H1 (cell line): ENCODE data around the gene FBN1. TPM values are rescaled to one million over a fixed set of nuclear protein-coding genes. Genes with fewer than 3 reads are reported as not detected.

Experiments used
- CTCF ChIA-PET: fragments of 300-600 bp; sonication (Branson Sonifier 250); formaldehyde crosslinking; loops from one replicate; lab custom pipeline; 2021; ENCODE audit not compliant: partially characterized antibody; lab: Charles Lee
- POLR2A ChIA-PET: fragments of 300-600 bp; sonication (Branson Sonifier 250); formaldehyde crosslinking; loops from one replicate; lab custom pipeline; 2021; ENCODE audit warnings: inconsistent platforms; ENCODE audit not compliant: partially characterized antibody; lab: Charles Lee
- DNase-seq, 2 experiments: peaks; one replicate each; pipeline versions ENCODE4 v3.0.0 to v3.0.0-alpha.2; 2010 to 2022; ENCODE audit warnings: low spot score in 2 of 2, low read depth in 1 of 2, mixed read lengths in 1 of 2
- FAIRE-seq: peaks from 2 replicates; lab custom pipeline; 2011; peaks lifted over from hg19 to GRCh38; lab: Jason Lieb, UNC
- H2AFZ ChIP-seq: 2 replicates; pipeline ENCODE4 v1.8.1; 2012; ENCODE audit warnings: low read length, inconsistent platforms
- H2AK5ac ChIP-seq: 2 replicates; pipeline ENCODE4 v1.6.1; 2013; ENCODE audit warnings: low read depth, low read length
- H2BK120ac ChIP-seq: replicated peaks from 2 replicates; pipeline ENCODE3; 2013; ENCODE audit warnings: low read depth, low read length, inconsistent platforms
- H2BK12ac ChIP-seq: 2 replicates; pipeline ENCODE4 v1.6.1; 2013; ENCODE audit warnings: low read depth, low read length
- H2BK15ac ChIP-seq: 2 replicates; pipeline ENCODE4 v1.6.1; 2013; ENCODE audit warnings: low read length
- H2BK20ac ChIP-seq: 2 replicates; pipeline ENCODE4 v1.6.1; 2013; ENCODE audit warnings: low read length
- H2BK5ac ChIP-seq: 2 replicates; pipeline ENCODE4 v1.6.1; 2013; ENCODE audit warnings: low read depth, low read length
- H3K14ac ChIP-seq: 2 replicates; pipeline ENCODE4 v1.6.1; 2013; ENCODE audit warnings: inconsistent platforms; ENCODE audit not compliant: insufficient read length
- H3K18ac ChIP-seq: 2 replicates; pipeline ENCODE4 v1.6.1; 2013; ENCODE audit warnings: low read length; ENCODE audit errors: extremely low read depth
- H3K23ac ChIP-seq: 2 replicates; pipeline ENCODE4 v1.6.1; 2013; ENCODE audit warnings: inconsistent platforms; ENCODE audit not compliant: insufficient read length
- H3K23me2 ChIP-seq: 2 replicates; pipeline ENCODE4 v1.6.1; 2013; ENCODE audit warnings: low read depth, low read length
- H3K27ac ChIP-seq: 2 replicates; pipeline ENCODE4 v1.6.1; 2011; ENCODE audit warnings: low read depth, low read length, inconsistent platforms
- H3K27me3 ChIP-seq, 4 experiments: replicated peaks in 1 of 4; 1 replicate in 1 of 4; 2 replicates in 3 of 4; pipeline versions ENCODE4 v1.6.1 to v1.8.1; 2011 to 2013; ENCODE audit warnings: low read length in 3 of 4, mild to moderate bottlenecking in 3 of 4, inconsistent platforms in 2 of 4, mixed read lengths in 2 of 4, moderate library complexity in 1 of 4; ENCODE audit not compliant: control insufficient read depth in 3 of 4, insufficient read depth in 3 of 4; ENCODE audit errors: extremely low read depth in 1 of 4
- H3K36me3 ChIP-seq, 4 experiments: 2 replicates each; pipeline versions ENCODE4 v1.6.1 to v1.8.1; 2011 to 2013; ENCODE audit warnings: mild to moderate bottlenecking in 4 of 4, low read length in 3 of 4, moderate library complexity in 2 of 4, control low read depth in 1 of 4, inconsistent platforms in 1 of 4; ENCODE audit not compliant: insufficient read depth in 4 of 4, control insufficient read depth in 2 of 4
- H3K4ac ChIP-seq: replicated peaks from 2 replicates; pipeline ENCODE3; 2013; ENCODE audit warnings: low read length, low read depth, mixed read lengths, inconsistent platforms; ENCODE audit not compliant: insufficient read length
- H3K4me1 ChIP-seq, 4 experiments: replicated peaks in 1 of 4; 1 replicate in 1 of 4; 2 replicates in 3 of 4; pipeline versions ENCODE4 v1.6.1 to v1.8.1; 2011 to 2013; ENCODE audit warnings: low read length in 3 of 4, inconsistent platforms in 2 of 4, mixed read lengths in 1 of 4; ENCODE audit not compliant: insufficient read depth in 4 of 4, control insufficient read depth in 3 of 4
- H3K4me2 ChIP-seq, 2 experiments: 2 replicates each; pipeline versions ENCODE4 v1.6.1 to v1.8.1; 2011 to 2013; ENCODE audit warnings: low read depth in 2 of 2, low read length in 2 of 2, control low read depth in 1 of 2, inconsistent platforms in 1 of 2, mild to moderate bottlenecking in 1 of 2; ENCODE audit not compliant: insufficient read depth in 1 of 2
- H3K4me3 ChIP-seq, 4 experiments: fragments of 200-600, 300-600 bp in 1 of 4; sonication (generic), shearing (Covaris generic), sonication (Bioruptor Twin) in 1 of 4; 2 replicates each; pipeline versions ENCODE4 v1.5.1 to v1.8.1; 2011 to 2016; ENCODE audit warnings: low read length in 4 of 4, low read depth in 3 of 4, control low read depth in 2 of 4, inconsistent platforms in 2 of 4, mild to moderate bottlenecking in 2 of 4, mixed read lengths in 1 of 4, moderate library complexity in 1 of 4; ENCODE audit not compliant: insufficient read depth in 2 of 4; ENCODE audit errors: extremely low read depth in 1 of 4
- H3K56ac ChIP-seq: replicated peaks from 2 replicates; pipeline ENCODE3; 2013; ENCODE audit warnings: low read depth, mild to moderate bottlenecking, mixed read lengths, low read length, inconsistent platforms; ENCODE audit not compliant: insufficient read length
- H3K79me1 ChIP-seq: 2 replicates; pipeline ENCODE4 v1.6.1; 2013; ENCODE audit warnings: low read depth, low read length, control low read depth
- H3K79me2 ChIP-seq, 2 experiments: 2 replicates each; pipeline versions ENCODE4 v1.6.1 to v1.8.1; 2012 to 2013; ENCODE audit warnings: low read length in 2 of 2, mild to moderate bottlenecking in 2 of 2, inconsistent platforms in 1 of 2; ENCODE audit not compliant: insufficient read depth in 2 of 2, control insufficient read depth in 1 of 2
- H3K9ac ChIP-seq, 4 experiments: replicated peaks in 1 of 4; 1 replicate in 1 of 4; 2 replicates in 3 of 4; pipeline versions ENCODE4 v1.6.1 to v1.8.1; 2011 to 2013; ENCODE audit warnings: low read depth in 3 of 4, low read length in 3 of 4, control low read depth in 2 of 4, mild to moderate bottlenecking in 2 of 4, moderate library complexity in 2 of 4, inconsistent platforms in 1 of 4; ENCODE audit errors: extremely low read depth in 1 of 4
- H3K9me3 ChIP-seq, 2 experiments: 2 replicates each; pipeline versions ENCODE4 v1.6.1 to v1.8.1; 2012 to 2013; ENCODE audit warnings: mild to moderate bottlenecking in 2 of 2, moderate library complexity in 2 of 2, control low read depth in 1 of 2, inconsistent platforms in 1 of 2, low read depth in 1 of 2, low read length in 1 of 2, mixed read lengths in 1 of 2; ENCODE audit not compliant: insufficient read depth in 2 of 2
- H4K20me1 ChIP-seq, 2 experiments: replicated peaks in 1 of 2; 2 replicates each; pipeline versions ENCODE3 to v1.8.1; 2011 to 2013; ENCODE audit warnings: inconsistent platforms in 2 of 2, low read length in 2 of 2, mild to moderate bottlenecking in 1 of 2; ENCODE audit not compliant: insufficient read depth in 2 of 2, control insufficient read depth in 1 of 2
- H4K5ac ChIP-seq: 2 replicates; pipeline ENCODE4 v1.6.1; 2013; ENCODE audit warnings: low read length, low read depth, mixed read lengths, inconsistent platforms; ENCODE audit not compliant: insufficient read length
- H4K8ac ChIP-seq: 2 replicates; pipeline ENCODE4 v1.8.0; 2013; ENCODE audit warnings: mild to moderate bottlenecking, moderate library complexity, low read length, inconsistent platforms; ENCODE audit not compliant: insufficient read depth; ENCODE audit errors: extremely low read depth
- H4K91ac ChIP-seq: replicated peaks from 2 replicates; pipeline ENCODE3; 2013; ENCODE audit warnings: low read length, mixed read lengths, inconsistent platforms; ENCODE audit not compliant: insufficient read length
- BCL11A ChIP-seq, 2 experiments: IDR thresholded peaks; one replicate each; pipeline ENCODE4 v1.6.1; 2011; ENCODE audit warnings: low read depth in 2 of 2, low read length in 2 of 2, mild to moderate bottlenecking in 2 of 2
- CTBP2 ChIP-seq: IDR thresholded peaks from 2 replicates; pipeline ENCODE4 v1.7.0; 2011; ENCODE audit warnings: borderline replicate concordance, mild to moderate bottlenecking, moderate library complexity, mixed read lengths, low read length; ENCODE audit not compliant: insufficient read depth, insufficient read length
- EP300 ChIP-seq, 2 experiments: IDR thresholded peaks; 1 replicate in 1 of 2; 2 replicates in 1 of 2; pipeline ENCODE4 v1.6.1; 2011 to 2012; ENCODE audit warnings: low read depth in 2 of 2, low read length in 2 of 2, mild to moderate bottlenecking in 2 of 2, borderline replicate concordance in 1 of 2, inconsistent platforms in 1 of 2, moderate library complexity in 1 of 2
- EZH2 ChIP-seq: fragments of 200-600 bp; sonication (generic); IDR thresholded peaks from 2 replicates; pipeline ENCODE4 v1.7.1; 2012; ENCODE audit warnings: low read depth, mild to moderate bottlenecking, moderate library complexity, low read length, inconsistent platforms; ENCODE audit not compliant: severe bottlenecking
- GTF2F1 ChIP-seq: IDR thresholded peaks from 2 replicates; pipeline ENCODE4 v1.6.1; 2012; ENCODE audit warnings: low read depth, low read length, improper control_type of control experiment, borderline replicate concordance
- MAFK ChIP-seq: IDR thresholded peaks from 2 replicates; pipeline ENCODE4 v1.6.1; 2012; ENCODE audit warnings: low read depth, mild to moderate bottlenecking, improper control_type of control experiment, low read length
- POU5F1 ChIP-seq: IDR thresholded peaks from 2 replicates; pipeline ENCODE4 v1.6.1; 2011; ENCODE audit warnings: low read depth, mild to moderate bottlenecking, low read length, moderate library complexity
- RBBP5 ChIP-seq: IDR thresholded peaks from 2 replicates; pipeline ENCODE4 v1.7.1; 2012; ENCODE audit warnings: low read depth, mild to moderate bottlenecking, inconsistent platforms, low read length, moderate library complexity, borderline replicate concordance
- RFX5 ChIP-seq: IDR thresholded peaks from 2 replicates; pipeline ENCODE4 v1.6.1; 2011; ENCODE audit warnings: low read depth, low read length, improper control_type of control experiment, borderline replicate concordance
- RNF2 ChIP-seq: fragments of 200-900, 300-1000 bp; sonication (generic); IDR thresholded peaks from 2 replicates; pipeline ENCODE4 v1.7.1; 2016; ENCODE audit warnings: borderline replicate concordance, low read depth, mild to moderate bottlenecking, antibody characterized with exemption, low read length; ENCODE audit not compliant: poor library complexity, severe bottlenecking; ENCODE audit errors: missing control alignments
- SP4 ChIP-seq: IDR thresholded peaks from 2 replicates; pipeline ENCODE4 v1.6.1; 2012; ENCODE audit warnings: low read length, inconsistent platforms
- SUZ12 ChIP-seq: fragments of 200-600 bp; sonication (generic); IDR thresholded peaks from 2 replicates; pipeline ENCODE4 v1.6.1; 2012; ENCODE audit warnings: mild to moderate bottlenecking, inconsistent platforms, low read length, moderate library complexity, mixed read lengths
- TCF12 ChIP-seq: IDR thresholded peaks from 2 replicates; pipeline ENCODE4 v1.6.1; 2011; ENCODE audit warnings: low read depth, mild to moderate bottlenecking, low read length
- TEAD4 ChIP-seq: IDR thresholded peaks from 2 replicates; pipeline ENCODE4 v1.6.1; 2012; ENCODE audit warnings: low read depth, low read length, inconsistent platforms, mixed read lengths
- WGBS, 2 experiments: shearing (Covaris generic) in 1 of 2; methylation state at CpG; one replicate each; pipeline versions ENCODE4 v1.1.6 to v1.1.7; 2013 to 2015; ENCODE audit warnings: low lambda C conversion rate in 2 of 2, mixed read lengths in 2 of 2, inconsistent platforms in 1 of 2, low coverage in 1 of 2, missing lambda C conversion rate in 1 of 2; ENCODE audit not compliant: insufficient replicate concordance in 2 of 2, insufficient coverage in 1 of 2, insufficient read length in 1 of 2; ENCODE audit errors: extremely low coverage in 1 of 2, missing lambda C conversion rate in 1 of 2; 5-methylcytosine and 5-hydroxymethylcytosine counted together
- polyA plus RNA-seq, 7 experiments: library from polyadenylated mRNA; depleted of rRNA in 3 of 7; stranded (reverse) in 5 of 7; unstranded in 2 of 7; fragments of >200 nt in 5 of 7; fragments of 200-250 nt in 2 of 7; gene quantifications; 1 replicate in 5 of 7; 2 replicates in 1 of 7; 4 replicates in 1 of 7; pipeline versions ENCODE4 v1.2.1 to v1.2.3, GENCODE V29; 2011 to 2013; ENCODE audit warnings: missing spikeins in 2 of 7, mixed read lengths in 2 of 7
- total RNA-seq: library from RNA; stranded (reverse); fragmentation: NEBNext Ultra II Directional; extraction: Animal tissue kit (Norgen Biotek cat#: 25700); gene quantifications from 2 replicates; pipeline ENCODE4 v1.2.1, GENCODE V29; 2021

Gene FBN1
- total and polyA plus RNA-seq, 2 of the 8 experiments (the other 6 are each of a cell fraction or from before 2014, with no cell fraction given), result 3.0 to 4.0 TPM

DNA sequence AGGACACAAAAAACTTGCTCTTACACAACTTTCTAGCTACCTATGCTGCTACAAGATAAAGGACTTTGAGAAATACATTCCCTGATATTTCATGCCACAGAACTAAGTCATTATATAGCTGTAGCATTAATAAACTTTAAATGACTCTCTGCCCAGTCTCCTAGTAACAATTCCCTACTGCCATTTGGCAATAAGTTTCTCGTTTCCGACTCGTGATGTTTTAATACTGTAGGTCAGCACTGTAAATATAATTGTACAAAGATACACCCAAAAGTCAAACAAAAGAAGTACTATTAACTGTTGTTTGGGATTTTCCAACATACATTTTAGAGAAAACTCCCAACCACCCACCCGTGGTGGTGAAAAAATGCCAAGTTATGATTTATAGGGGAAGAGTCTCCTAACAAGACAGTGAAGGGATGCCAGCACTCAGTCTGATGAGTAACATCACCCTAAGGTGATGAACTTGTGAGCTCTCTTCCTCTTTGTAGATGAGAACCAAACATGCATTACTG lies 182.1 kb downstream of the FBN1 start:
- CTCF ChIA-PET, result interaction anchor here (1.1 kb wide), 1 partner anchor 10 kb away, joined by 4 read pairs; no protein-coding TSS in a partner anchor
- H3K4me3 ChIP-seq, result no peak overlapping the region
- H3K56ac ChIP-seq, result no peak overlapping the region
- H3K79me1 ChIP-seq, result no peaks in the 10 kb centered on the region
- H4K20me1 ChIP-seq, result no peaks in the 10 kb centered on the region
- no peak overlapping the region for H2BK120ac ChIP-seq
- H3K18ac ChIP-seq, result no peak overlapping the region
- no peak overlapping the region for H3K27ac ChIP-seq
- H2AK5ac ChIP-seq, result no peak overlapping the region
- POLR2A ChIA-PET, result no interaction called here
- H3K27me3 ChIP-seq, result no peaks in the 10 kb centered on the region
- H3K9ac ChIP-seq, result no peak overlapping the region
- H2AFZ ChIP-seq, result no peak overlapping the region
- DNase-seq (no peak), FAIRE-seq (no peak)
- no peak overlapping the region for H2BK15ac ChIP-seq
- no peaks in the 10 kb centered on the region for H3K36me3 ChIP-seq
- H3K4me1 ChIP-seq, result no peaks in the 10 kb centered on the region
- no peak overlapping the region for H4K91ac ChIP-seq
- no peak overlapping the region for H3K4me2 ChIP-seq
- H2BK12ac ChIP-seq, result no peak overlapping the region
- H3K23ac ChIP-seq, result no peak overlapping the region
- H2BK20ac ChIP-seq, result no peak overlapping the region
- no peaks in the 10 kb centered on the region for H3K9me3 ChIP-seq
- H3K4ac ChIP-seq, result no peak overlapping the region
- H2BK5ac ChIP-seq, result no peak overlapping the region
- 90% methylated on average over 4 of the region's 4 CpGs; no CpG with 5 or more reads in 1 of the 2 experiments for WGBS, 2 experiments
- H3K14ac ChIP-seq, result no peak overlapping the region
- no peaks in the 10 kb centered on the region for H3K23me2 ChIP-seq
- H3K79me2 ChIP-seq, result no peaks in the 10 kb centered on the region
- H4K8ac ChIP-seq, result no peak overlapping the region
- H4K5ac ChIP-seq, result no peak overlapping the region
- TF ChIP-seq TEAD4, result no peak
- no peak for TF ChIP-seq EP300 (IDR thresholded peaks at IDR 0.05; ENCODE audit: borderline replicate concordance in 1 of 2, low read depth in 2 of 2, low read length in 2 of 2)
- TF ChIP-seq TCF12, result no peak
- TF ChIP-seq GTF2F1, result no peak
- TF ChIP-seq SP4, result no peak
- TF ChIP-seq BCL11A (IDR thresholded peaks at IDR 0.05; ENCODE audit: low read depth in 2 of 2, low read length in 2 of 2), result no peak
- TF ChIP-seq CTBP2, result no peak
- no peak for TF ChIP-seq POU5F1
- no peak for TF ChIP-seq MAFK
- no peak for TF ChIP-seq RFX5
- TF ChIP-seq SUZ12, result no peak
- TF ChIP-seq EZH2, result no peak
- TF ChIP-seq RBBP5, result no peak
- no peak for TF ChIP-seq RNF2
